ENCODE results near the gene CACNA1D.

CACNA1D gene

DNA sequence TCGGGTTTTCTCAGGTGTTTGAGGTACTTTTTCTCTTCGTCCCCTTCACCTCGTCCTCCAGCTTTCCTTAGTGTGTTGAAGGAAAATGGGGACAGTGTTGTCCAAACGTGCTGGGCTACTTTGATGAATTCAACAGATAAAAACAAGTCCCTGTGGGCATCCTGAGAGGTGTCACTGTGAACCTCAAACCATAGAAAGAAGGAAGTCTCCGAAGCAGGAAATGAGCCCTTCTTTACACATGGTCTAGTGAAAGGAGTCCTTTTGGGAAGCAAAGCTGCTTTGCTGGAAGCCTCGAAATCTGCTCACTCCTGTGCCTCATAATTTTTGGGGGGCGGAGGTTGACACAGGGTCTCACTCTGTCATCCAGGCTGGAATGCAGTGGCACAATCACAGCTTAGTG, 362.6 kb downstream of the CACNA1D start:
- ChIA-PET CTCF (no interaction called here), POLR2A (no interaction called here)
- DNase-seq (ENCODE audit: extremely low spot score): no peak
- TF ChIP-seq NFRKB (IDR thresholded peaks at IDR 0.05) (no peak), ELF4 (IDR thresholded peaks at IDR 0.05) (no peak), CTBP1 (IDR thresholded peaks at IDR 0.05; ENCODE audit: borderline replicate concordance) (no peak), SUZ12 (IDR thresholded peaks at IDR 0.05) (no peak), FOXA1 (IDR thresholded peaks at IDR 0.05) (no peak), ZNF384 (IDR thresholded peaks at IDR 0.05) (no peak), ARNT (IDR thresholded peaks at IDR 0.05) (no peak), HDGF (IDR thresholded peaks at IDR 0.05; ENCODE audit: borderline replicate concordance) (no peak), TARDBP (IDR thresholded peaks at IDR 0.05) (no peak), FOXK2 (IDR thresholded peaks at IDR 0.05) (no peak), BHLHE40 (IDR thresholded peaks at IDR 0.05; ENCODE audit: borderline replicate concordance) (no peak), LEF1 (IDR thresholded peaks at IDR 0.05; ENCODE audit: borderline replicate concordance) (no peak), L3MBTL2 (conservative IDR thresholded peaks at IDR 0.05) (no peak), SP1 (IDR thresholded peaks at IDR 0.05) (no peak), FOXM1 (IDR thresholded peaks at IDR 0.05; ENCODE audit: borderline replicate concordance) (no peak)
- TF ChIP-seq, protein P1, sequence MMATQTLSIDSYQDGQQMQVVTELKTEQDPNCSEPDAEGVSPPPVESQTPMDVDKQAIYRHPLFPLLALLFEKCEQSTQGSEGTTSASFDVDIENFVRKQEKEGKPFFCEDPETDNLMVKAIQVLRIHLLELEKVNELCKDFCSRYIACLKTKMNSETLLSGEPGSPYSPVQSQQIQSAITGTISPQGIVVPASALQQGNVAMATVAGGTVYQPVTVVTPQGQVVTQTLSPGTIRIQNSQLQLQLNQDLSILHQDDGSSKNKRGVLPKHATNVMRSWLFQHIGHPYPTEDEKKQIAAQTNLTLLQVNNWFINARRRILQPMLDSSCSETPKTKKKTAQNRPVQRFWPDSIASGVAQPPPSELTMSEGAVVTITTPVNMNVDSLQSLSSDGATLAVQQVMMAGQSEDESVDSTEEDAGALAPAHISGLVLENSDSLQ (IDR thresholded peaks at IDR 0.05): no peak

DNA sequence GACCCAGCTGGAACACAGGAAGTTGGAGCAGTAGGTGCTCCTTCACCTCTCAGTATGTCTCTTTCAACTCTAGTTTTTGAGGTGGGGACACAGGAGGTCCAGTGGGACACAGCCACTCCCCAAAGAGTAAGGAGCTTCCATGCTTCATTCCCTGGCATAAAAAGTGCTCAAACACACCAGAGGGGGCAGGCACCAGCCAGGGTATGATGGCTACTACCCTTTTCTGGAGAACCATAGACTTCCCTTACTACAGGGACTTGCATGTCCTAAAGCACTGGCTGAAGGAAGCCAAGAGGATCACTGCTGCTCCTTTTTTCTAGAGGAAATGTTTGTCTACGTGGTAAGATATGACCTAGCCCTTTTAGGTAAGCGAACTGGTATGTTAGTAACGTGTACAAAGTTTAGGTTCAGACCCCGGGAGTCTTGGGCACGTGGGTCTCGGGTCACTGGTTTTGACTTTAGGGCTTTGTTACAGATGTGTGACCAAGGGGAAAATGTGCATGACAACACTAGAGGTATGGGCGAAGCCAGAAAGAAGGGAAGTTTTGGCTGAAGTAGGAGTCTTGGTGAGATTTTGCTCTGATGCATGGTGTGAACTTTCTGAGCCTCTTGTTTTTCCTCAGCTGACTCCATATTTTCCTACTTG, 363.8 kb downstream of the CACNA1D start:
- DNase-seq (ENCODE audit: extremely low spot score): no peak
- POLR2A ChIA-PET: no interaction called here
- TF ChIP-seq L3MBTL2 (conservative IDR thresholded peaks at IDR 0.05) (no peak), SP1 (IDR thresholded peaks at IDR 0.05) (no peak), FOXM1 (IDR thresholded peaks at IDR 0.05; ENCODE audit: borderline replicate concordance) (no peak), HDGF (IDR thresholded peaks at IDR 0.05; ENCODE audit: borderline replicate concordance) (no peak), TARDBP (IDR thresholded peaks at IDR 0.05) (no peak), CTBP1 (IDR thresholded peaks at IDR 0.05; ENCODE audit: borderline replicate concordance) (no peak), ARNT (IDR thresholded peaks at IDR 0.05) (no peak), ZNF384 (IDR thresholded peaks at IDR 0.05) (no peak), SUZ12 (IDR thresholded peaks at IDR 0.05) (no peak), LEF1 (IDR thresholded peaks at IDR 0.05; ENCODE audit: borderline replicate concordance) (no peak)
- TF ChIP-seq, protein P1 (IDR thresholded peaks at IDR 0.05): no peak
- CTCF ChIA-PET: no interaction called here

DNA sequence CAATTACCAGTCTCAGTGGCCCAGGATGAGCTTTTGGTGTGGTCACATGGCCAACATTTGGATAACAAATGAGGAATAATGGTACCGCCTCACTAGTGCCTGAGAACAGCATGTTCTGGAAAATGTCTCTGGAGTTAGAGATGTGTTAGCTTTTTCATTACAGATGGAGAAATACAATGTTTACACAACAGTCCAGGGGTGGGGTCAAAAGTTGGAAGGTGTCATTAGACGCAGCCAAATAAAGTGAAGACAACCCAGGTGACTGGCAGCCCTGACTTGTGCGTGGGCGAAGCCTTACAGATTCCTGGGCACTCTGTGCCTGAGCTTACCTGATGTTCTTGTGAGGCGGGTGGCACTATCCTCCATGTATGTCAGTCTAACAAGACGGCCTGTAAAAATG, 364.8 kb downstream of the CACNA1D start:
- TF ChIP-seq FOXK2 (IDR thresholded peaks at IDR 0.05) (no peak), SUZ12 (IDR thresholded peaks at IDR 0.05) (no peak), CTBP1 (IDR thresholded peaks at IDR 0.05; ENCODE audit: borderline replicate concordance) (no peak), BHLHE40 (IDR thresholded peaks at IDR 0.05; ENCODE audit: borderline replicate concordance) (no peak), L3MBTL2 (conservative IDR thresholded peaks at IDR 0.05) (no peak), NFRKB (IDR thresholded peaks at IDR 0.05) (no peak), FOXA1 (IDR thresholded peaks at IDR 0.05) (no peak), ARNT (IDR thresholded peaks at IDR 0.05) (no peak)
- TF ChIP-seq, protein P1 (IDR thresholded peaks at IDR 0.05): no peak
- no peak for DNase-seq (ENCODE audit: extremely low spot score)
- CTCF ChIA-PET: no interaction called here
- POLR2A ChIA-PET: no interaction called here

DNA sequence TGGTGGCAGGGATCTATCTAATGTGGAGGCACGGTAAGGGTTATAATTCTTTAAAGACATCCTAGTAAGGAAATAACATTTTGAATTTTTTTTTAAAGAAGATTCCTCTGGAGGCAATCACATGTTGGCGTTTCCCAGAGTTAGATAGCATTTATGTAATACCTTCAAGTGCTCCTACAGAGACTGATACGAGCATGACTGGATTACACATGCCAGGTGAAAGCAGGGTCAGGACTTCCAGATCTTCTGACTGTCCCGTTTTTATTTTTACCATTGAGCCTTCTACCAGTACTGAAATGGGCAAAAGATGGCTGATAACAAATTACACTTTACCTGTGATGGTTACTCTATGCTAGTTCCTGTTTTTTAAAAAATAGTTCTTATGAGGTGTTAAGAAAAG, 365.8 kb downstream of the CACNA1D start:
- DNase-seq (ENCODE audit: extremely low spot score): no peak
- ChIA-PET CTCF (no interaction called here), POLR2A (no interaction called here)
- no peak for TF ChIP-seq NFRKB (IDR thresholded peaks at IDR 0.05)
- TF ChIP-seq ARNT (IDR thresholded peaks at IDR 0.05): no peak
- no peak for TF ChIP-seq HDGF (IDR thresholded peaks at IDR 0.05; ENCODE audit: borderline replicate concordance)
- TF ChIP-seq L3MBTL2 (conservative IDR thresholded peaks at IDR 0.05): no peak
- no peak for TF ChIP-seq SUZ12 (IDR thresholded peaks at IDR 0.05)
- TF ChIP-seq ZNF384 (IDR thresholded peaks at IDR 0.05): no peak
- no peak for TF ChIP-seq SP1 (IDR thresholded peaks at IDR 0.05)
- no peak for TF ChIP-seq CTBP1 (IDR thresholded peaks at IDR 0.05; ENCODE audit: borderline replicate concordance)
- TF ChIP-seq TARDBP (IDR thresholded peaks at IDR 0.05): no peak
- TF ChIP-seq FOXA1 (IDR thresholded peaks at IDR 0.05): no peak
- TF ChIP-seq FOXM1 (IDR thresholded peaks at IDR 0.05; ENCODE audit: borderline replicate concordance): no peak
- no peak for TF ChIP-seq FOXK2 (IDR thresholded peaks at IDR 0.05)
- TF ChIP-seq LEF1 (IDR thresholded peaks at IDR 0.05; ENCODE audit: borderline replicate concordance): no peak

DNA sequence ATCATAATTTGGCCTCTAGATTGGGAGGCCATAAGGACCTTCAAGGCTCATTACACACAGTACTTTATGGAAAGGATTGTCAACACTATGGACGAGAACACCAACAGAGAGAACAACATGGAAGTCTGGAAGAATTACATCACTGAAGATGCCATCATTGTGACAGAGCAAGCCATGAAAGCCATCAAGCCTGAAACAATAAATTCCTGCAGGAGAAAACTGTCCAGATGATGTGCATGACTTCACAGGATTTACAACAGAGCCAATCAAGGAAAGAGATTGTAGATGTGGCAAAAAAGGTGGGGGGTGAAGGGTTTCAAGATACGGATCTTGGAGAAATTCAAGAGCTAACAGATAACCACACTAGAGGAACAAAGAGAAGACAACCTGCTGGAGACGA, 367.8 kb downstream of the CACNA1D start:
- ChIA-PET POLR2A (no interaction called here), CTCF (no interaction called here)
- TF ChIP-seq BHLHE40 (IDR thresholded peaks at IDR 0.05; ENCODE audit: borderline replicate concordance) (no peak), FOXK2 (IDR thresholded peaks at IDR 0.05) (no peak), ZNF384 (IDR thresholded peaks at IDR 0.05) (no peak), LEF1 (IDR thresholded peaks at IDR 0.05; ENCODE audit: borderline replicate concordance) (no peak), SP1 (IDR thresholded peaks at IDR 0.05) (no peak), HDGF (IDR thresholded peaks at IDR 0.05; ENCODE audit: borderline replicate concordance) (no peak), L3MBTL2 (conservative IDR thresholded peaks at IDR 0.05) (no peak), CTBP1 (IDR thresholded peaks at IDR 0.05; ENCODE audit: borderline replicate concordance) (no peak), SUZ12 (IDR thresholded peaks at IDR 0.05) (no peak), NFRKB (IDR thresholded peaks at IDR 0.05) (no peak), FOXA1 (IDR thresholded peaks at IDR 0.05) (no peak), FOXM1 (IDR thresholded peaks at IDR 0.05; ENCODE audit: borderline replicate concordance) (no peak), TARDBP (IDR thresholded peaks at IDR 0.05) (no peak), ARNT (IDR thresholded peaks at IDR 0.05) (no peak), ELF4 (IDR thresholded peaks at IDR 0.05) (no peak)
- TF ChIP-seq, protein P1 (IDR thresholded peaks at IDR 0.05): no peak
- DNase-seq (ENCODE audit: extremely low spot score): no peak

Measured in HEK293T (cell line).